HepG2 (cell line): ENCODE results near the gene LRRN3. TPM values are rescaled to one million over a fixed set of nuclear protein-coding genes. Genes with fewer than 3 reads are reported as not detected.

Source experiments
- ATAC-seq: fragments of 200-7000 bp; cut with Tn5 transposase; 3 replicates; pipeline ENCODE4 v1.9.1; 2020; ENCODE audit warnings: mild to moderate bottlenecking, moderate library complexity
- BruUV-seq: library from RNA; stranded (reverse); fragments of 400-500 nt; replicated peaks from 2 replicates; lab custom pipeline; 2021; lab: Mats Ljungman, UMichigan
- CTCF ChIA-PET: fragments of 300-600 bp; formaldehyde crosslinking; extraction: SDS; loops from one replicate; lab custom pipeline; 2021; ENCODE audit warnings: low total read pairs, inconsistent platforms, low intra/inter-chr PET ratio; lab: Yijun Ruan, JAX
- POLR2A ChIA-PET: fragments of 350-600 bp; sonication (Branson Sonifier 250); formaldehyde crosslinking; loops from one replicate; lab custom pipeline; 2020; ENCODE audit warnings: antibody characterized with exemption, inconsistent platforms; lab: Yijun Ruan, JAX
- DNase-seq: peaks from one replicate; pipeline ENCODE4 v3.0.0-alpha.2; 2015; ENCODE audit warnings: low spot score
- FAIRE-seq: peaks from 3 replicates; lab custom pipeline; 2011; peaks lifted over from hg19 to GRCh38; lab: Jason Lieb, UNC
- H2AFZ ChIP-seq: one replicate; pipeline ENCODE4 v1.6.1; 2011; ENCODE audit warnings: low read length, inconsistent platforms
- H3K27ac ChIP-seq: fragments of 300-600 bp; 3 replicates; pipeline ENCODE4 v1.8.0; 2011; ENCODE audit warnings: mixed run types, mild to moderate bottlenecking, mixed read lengths, low read length, inconsistent platforms; ENCODE audit not compliant: insufficient read depth; ENCODE audit errors: extremely low read length
- H3K27me3 ChIP-seq, 2 experiments: fragments of 200-600 bp in 1 of 2; 2 replicates in 1 of 2; 3 replicates in 1 of 2; pipeline versions ENCODE4 v1.6.0 to v1.8.0; 2011; ENCODE audit warnings: low read length in 2 of 2, mild to moderate bottlenecking in 2 of 2, moderate library complexity in 2 of 2, inconsistent platforms in 1 of 2; ENCODE audit not compliant: insufficient read depth in 2 of 2, control insufficient read depth in 1 of 2
- H3K36me3 ChIP-seq, 2 experiments: fragments of 200-600 bp in 1 of 2; replicated peaks in 1 of 2; 2 replicates in 1 of 2; 3 replicates in 1 of 2; pipeline versions ENCODE4 v1.5.1 to v1.8.0; 2011; ENCODE audit warnings: low read length in 2 of 2, inconsistent platforms in 1 of 2; ENCODE audit not compliant: insufficient read depth in 2 of 2, control insufficient read depth in 1 of 2
- H3K4me1 ChIP-seq: 2 replicates; pipeline ENCODE4 v1.5.1; 2012; ENCODE audit warnings: low read length, inconsistent platforms; ENCODE audit not compliant: insufficient read depth
- H3K4me2 ChIP-seq: 2 replicates; pipeline ENCODE4 v1.6.0; 2011; ENCODE audit warnings: low read depth, low read length, inconsistent platforms
- H3K4me3 ChIP-seq, 3 experiments: fragments of 200-600 bp in 1 of 3; sonication (generic), shearing (Covaris generic) in 1 of 3; replicated peaks in 1 of 3; 2 replicates each; pipeline ENCODE4 v1.5.1; 2011 to 2016; ENCODE audit warnings: low read length in 3 of 3, inconsistent platforms in 2 of 3, low read depth in 2 of 3, mild to moderate bottlenecking in 2 of 3, control low read depth in 1 of 3, mixed read lengths in 1 of 3; ENCODE audit not compliant: insufficient read depth in 1 of 3
- H3K79me2 ChIP-seq: one replicate; pipeline ENCODE4 v1.6.1; 2011; ENCODE audit warnings: low read length, inconsistent platforms; ENCODE audit not compliant: insufficient read depth
- H3K9ac ChIP-seq: 2 replicates; pipeline ENCODE4 v1.6.0; 2011; ENCODE audit warnings: mild to moderate bottlenecking, low read depth, low read length, inconsistent platforms; ENCODE audit not compliant: insufficient read depth
- H3K9me3 ChIP-seq: 2 replicates; pipeline ENCODE4 v1.5.1; 2012; ENCODE audit warnings: mild to moderate bottlenecking, low read length
- H4K20me1 ChIP-seq: 2 replicates; pipeline ENCODE4 v1.6.0; 2011; ENCODE audit warnings: inconsistent platforms, mild to moderate bottlenecking, low read length, moderate library complexity; ENCODE audit not compliant: insufficient read depth
- CEBPB ChIP-seq: IDR thresholded peaks from 2 replicates; pipeline ENCODE4 v1.6.1; 2011; ENCODE audit warnings: low read depth, low read length, improper control_type of control experiment, borderline replicate concordance
- CREB1 ChIP-seq, 2 experiments: fragments of 450-650 bp in 1 of 2; IDR thresholded peaks; 2 replicates each; pipeline ENCODE4 v1.6.1; 2016 to 2017; ENCODE audit warnings: control low read depth in 1 of 2, mild to moderate bottlenecking in 1 of 2, missing compliant biosample characterization in 1 of 2, missing genetic modification characterization in 1 of 2
- DNMT3B ChIP-seq: conservative IDR thresholded peaks from 2 replicates; pipeline ENCODE4 v1.6.1; 2016; ENCODE audit warnings: missing biosample characterization, control low read depth
- REXO4 ChIP-seq: sonication (generic); formaldehyde crosslinking; IDR thresholded peaks from 2 replicates; pipeline ENCODE4 v1.8.0; 2022; ENCODE audit warnings: missing genetic modification reagents, mild to moderate bottlenecking, borderline replicate concordance
- RFXAP ChIP-seq: sonication (generic); formaldehyde crosslinking; IDR thresholded peaks from 2 replicates; pipeline ENCODE4 v1.4.0; 2020; ENCODE audit warnings: missing genetic modification reagents, borderline replicate concordance
- STAG1 ChIP-seq: sonication (generic); formaldehyde crosslinking; IDR thresholded peaks from 2 replicates; pipeline ENCODE4 v1.4.0; 2020; ENCODE audit warnings: missing genetic modification reagents
- ZBTB8A ChIP-seq: sonication (generic); formaldehyde crosslinking; IDR thresholded peaks from 2 replicates; pipeline ENCODE4 v1.4.0; 2020; ENCODE audit warnings: mild to moderate bottlenecking, low read depth, missing genetic modification reagents, borderline replicate concordance
- ZNF354B ChIP-seq: sonication (generic); formaldehyde crosslinking; IDR thresholded peaks from 2 replicates; pipeline ENCODE4 v1.8.0; 2022; ENCODE audit warnings: mild to moderate bottlenecking, missing genetic modification reagents
- ZNF510 ChIP-seq: sonication (generic); formaldehyde crosslinking; IDR thresholded peaks from 2 replicates; pipeline ENCODE4 v1.4.0; 2020; ENCODE audit warnings: low read depth, mild to moderate bottlenecking, missing genetic modification reagents
- ZNF576 ChIP-seq: sonication (generic); formaldehyde crosslinking; IDR thresholded peaks from 2 replicates; pipeline ENCODE4 v1.4.0; 2020; ENCODE audit warnings: mild to moderate bottlenecking, missing genetic modification reagents
- WGBS: methylation state at CpG from one replicate; pipeline ENCODE4 v1.1.6; 2017; ENCODE audit warnings: low lambda C conversion rate; 5-methylcytosine and 5-hydroxymethylcytosine counted together
- in situ Hi-C: cut with HindIII; loops from 2 replicates; pipeline ENCODE4 v1.10.0; 2017; ENCODE audit warnings: low pct_unique_long_range_greater_than_20kb; ENCODE audit not compliant: extremely low pct_ligation_motif_present
- intact Hi-C: fragments of 100-400 bp; cut with micrococcal nuclease; formaldehyde crosslinking; loops from one replicate; pipeline ENCODE4 v1.10.0; 2022; ENCODE audit not compliant: unreplicated experiment
- polyA plus RNA-seq, 8 experiments: library from polyadenylated mRNA; depleted of rRNA in 3 of 8; stranded (reverse) in 7 of 8; unstranded in 1 of 8; fragments of >200 nt; fragmentation: Illumina TruSeq in 4 of 8; extraction: Trizol in 4 of 8; gene quantifications; 2 replicates each; pipeline versions ENCODE4 v1.2.1 to v1.2.3, GENCODE V29; 2011 to 2016; ENCODE audit warnings: low read depth in 4 of 8, missing spikeins in 1 of 8, mixed read lengths in 1 of 8; ENCODE audit not compliant: insufficient read depth in 1 of 8
- total RNA-seq, 5 experiments: library from RNA; depleted of rRNA; stranded (reverse); fragments of >200 nt; fragmentation: Illumina TruSeq; extraction: Trizol; gene quantifications; 2 replicates each; pipeline ENCODE4 v1.2.3, GENCODE V29; 2016; ENCODE audit warnings: low read depth in 1 of 5
- TF ChIP-seq, protein P1 (sequence below): sonication (generic); formaldehyde crosslinking; IDR thresholded peaks from 2 replicates; pipeline ENCODE4 v1.5.1; 2020; ENCODE audit warnings: mild to moderate bottlenecking, missing genetic modification reagents
- TF ChIP-seq, protein P2 (sequence below): sonication (generic); formaldehyde crosslinking; IDR thresholded peaks from 2 replicates; pipeline ENCODE4 v1.4.0; 2020; ENCODE audit warnings: low read depth, mild to moderate bottlenecking, missing genetic modification reagents

Gene LRRN3
- total and polyA plus RNA-seq, 2 of the 13 experiments (the other 11 are each of a cell fraction or from before 2014, with no cell fraction given) = 0.07 TPM; not detected in 1

DNA sequence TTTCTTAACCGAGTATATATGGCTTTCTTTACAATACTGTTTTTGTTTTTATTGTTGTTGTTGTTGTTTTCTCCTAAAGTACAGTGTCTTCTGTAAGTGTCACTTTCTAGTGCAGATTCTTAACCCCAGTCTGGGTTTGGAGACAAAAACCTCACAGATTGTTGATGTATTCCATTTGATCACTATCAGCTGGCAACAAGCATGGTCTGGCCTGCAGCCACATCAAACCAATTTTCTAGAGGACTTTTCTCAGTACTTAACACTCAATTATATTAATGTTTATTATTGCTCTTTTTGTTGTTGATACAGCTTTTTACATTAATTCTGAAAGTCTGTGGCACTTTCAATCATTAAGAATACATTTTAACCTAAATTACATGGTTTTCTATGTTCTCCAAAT is 17.1 kb downstream of the LRRN3 start:
- ChIA-PET POLR2A (no interaction called here), CTCF (no interaction called here)
- no TSS peak for BruUV-seq
- no peak overlapping the region for H3K27ac ChIP-seq
- no peaks in the 10 kb centered on the region for H3K9me3 ChIP-seq
- no peak overlapping the region for H3K4me3 ChIP-seq
- no peak for FAIRE-seq
- H3K27me3 ChIP-seq = no peaks in the 10 kb centered on the region
- TF ChIP-seq DNMT3B = no peak
- TF ChIP-seq CREB1 (IDR thresholded peaks at IDR 0.05) = no peak
- no peak for TF ChIP-seq CREB1 (CRISPR knock-in tag; IDR thresholded peaks at IDR 0.05)
- TF ChIP-seq REXO4 (CRISPR knock-in tag) = no peak
- TF ChIP-seq ZNF354B (CRISPR knock-in tag) = no peak
- no peak for TF ChIP-seq RFXAP (CRISPR knock-in tag)
- no peak for TF ChIP-seq ZNF576
- no peak for TF ChIP-seq ZNF510 (CRISPR knock-in tag)
- TF ChIP-seq, protein P1, sequence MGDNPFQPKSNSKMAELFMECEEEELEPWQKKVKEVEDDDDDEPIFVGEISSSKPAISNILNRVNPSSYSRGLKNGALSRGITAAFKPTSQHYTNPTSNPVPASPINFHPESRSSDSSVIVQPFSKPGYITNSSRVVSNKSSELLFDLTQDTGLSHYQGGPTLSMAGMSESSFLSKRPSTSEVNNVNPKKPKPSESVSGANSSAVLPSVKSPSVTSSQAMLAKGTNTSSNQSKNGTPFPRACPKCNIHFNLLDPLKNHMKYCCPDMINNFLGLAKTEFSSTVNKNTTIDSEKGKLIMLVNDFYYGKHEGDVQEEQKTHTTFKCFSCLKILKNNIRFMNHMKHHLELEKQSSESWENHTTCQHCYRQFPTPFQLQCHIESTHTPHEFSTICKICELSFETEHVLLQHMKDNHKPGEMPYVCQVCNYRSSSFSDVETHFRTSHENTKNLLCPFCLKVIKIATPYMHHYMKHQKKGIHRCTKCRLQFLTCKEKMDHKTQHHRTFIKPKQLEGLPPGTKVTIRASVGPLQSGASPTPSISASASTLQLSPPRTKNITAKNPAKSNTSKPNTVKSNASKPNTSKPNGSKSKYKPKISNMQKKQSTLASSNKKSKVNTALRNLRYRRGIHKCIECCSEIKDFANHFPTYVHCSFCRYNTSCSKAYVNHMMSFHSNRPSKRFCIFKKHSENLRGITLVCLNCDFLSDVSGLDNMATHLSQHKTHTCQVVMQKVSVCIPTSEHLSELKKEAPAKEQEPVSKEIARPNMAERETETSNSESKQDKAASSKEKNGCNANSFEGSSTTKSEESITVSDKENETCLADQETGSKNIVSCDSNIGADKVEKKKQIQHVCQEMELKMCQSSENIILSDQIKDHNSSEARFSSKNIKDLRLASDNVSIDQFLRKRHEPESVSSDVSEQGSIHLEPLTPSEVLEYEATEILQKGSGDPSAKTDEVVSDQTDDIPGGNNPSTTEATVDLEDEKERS (CRISPR knock-in tag) = no peak
- TF ChIP-seq, protein P2, sequence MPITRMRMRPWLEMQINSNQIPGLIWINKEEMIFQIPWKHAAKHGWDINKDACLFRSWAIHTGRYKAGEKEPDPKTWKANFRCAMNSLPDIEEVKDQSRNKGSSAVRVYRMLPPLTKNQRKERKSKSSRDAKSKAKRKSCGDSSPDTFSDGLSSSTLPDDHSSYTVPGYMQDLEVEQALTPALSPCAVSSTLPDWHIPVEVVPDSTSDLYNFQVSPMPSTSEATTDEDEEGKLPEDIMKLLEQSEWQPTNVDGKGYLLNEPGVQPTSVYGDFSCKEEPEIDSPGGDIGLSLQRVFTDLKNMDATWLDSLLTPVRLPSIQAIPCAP (CRISPR knock-in tag) = no peak
- TF ChIP-seq ZBTB8A (CRISPR knock-in tag) = no peak
- no peak for TF ChIP-seq CEBPB
- TF ChIP-seq STAG1 = no peak
- no peaks in the 10 kb centered on the region for H4K20me1 ChIP-seq
- DNase-seq = no peak
- H3K9ac ChIP-seq = no peak overlapping the region
- in situ Hi-C loops (no loop called here), intact Hi-C loops (no loop called here)
- no peak overlapping the region for H3K4me2 ChIP-seq
- no peak for ATAC-seq
- no peak overlapping the region for H2AFZ ChIP-seq
- H3K79me2 ChIP-seq = no peaks in the 10 kb centered on the region
- H3K4me1 ChIP-seq = no peaks in the 10 kb centered on the region
- WGBS = 79% methylated on average over 1 of the region's 1 CpG
- no peaks in the 10 kb centered on the region for H3K36me3 ChIP-seq
